Activated CD8-positive, alpha-beta T cell treated with anti-CD3 and anti-CD28 coated beads for 36 hours (primary cell): Measurements from ENCODE around the gene SOX8. TPM values are rescaled to one million over a fixed set of nuclear protein-coding genes. Genes with fewer than 3 reads are reported as not detected.

Source experiments
- ATAC-seq: fragments of 200-7000 bp; cut with Tn5 transposase; one replicate; pipeline ENCODE4 v1.10.0; 2021; ENCODE audit warnings: mild to moderate bottlenecking, moderate library complexity
- CTCF ChIA-PET: fragments of 350-600 bp; sonication (Branson Sonifier 250); formaldehyde crosslinking; loops from one replicate; lab custom pipeline; 2021; ENCODE audit warnings: antibody characterized with exemption; lab: Charles Lee
- POLR2A ChIA-PET: fragments of 350-600 bp; sonication (Branson Sonifier 250); formaldehyde crosslinking; loops from one replicate; lab custom pipeline; 2021; ENCODE audit warnings: antibody characterized with exemption; lab: Charles Lee
- DNase-seq: peaks from one replicate; pipeline ENCODE4 v3.0.0-alpha.2; 2020
- H3K27ac Mint-ChIP-seq: one replicate; pipeline ENCODE4 v1.8.0; 2021; ENCODE audit warnings: mild to moderate bottlenecking, mixed read lengths
- H3K27me3 Mint-ChIP-seq: one replicate; pipeline ENCODE4 v1.8.0; 2021; ENCODE audit warnings: mixed read lengths
- H3K36me3 Mint-ChIP-seq: one replicate; pipeline ENCODE4 v1.8.0; 2021; ENCODE audit warnings: low read depth, mixed read lengths
- H3K4me1 Mint-ChIP-seq: one replicate; pipeline ENCODE4 v1.8.0; 2021; ENCODE audit warnings: low read depth, mixed read lengths
- H3K4me3 Mint-ChIP-seq: one replicate; pipeline ENCODE4 v1.8.0; 2021; ENCODE audit warnings: mild to moderate bottlenecking, moderate library complexity, mixed read lengths
- H3K9me3 Mint-ChIP-seq: one replicate; pipeline ENCODE4 v1.8.0; 2021; ENCODE audit warnings: mixed read lengths
- intact Hi-C: fragments of 100-400 bp; cut with micrococcal nuclease; formaldehyde crosslinking; loops from one replicate; pipeline ENCODE4 v1.10.0; 2022
- total RNA-seq, 2 experiments: library from RNA; stranded (reverse); gene quantifications; one replicate each; pipeline ENCODE4 v1.2.3, GENCODE V29; 2021
- TF ChIP-seq, protein P1 (sequence below): fragments of 200-600 bp; IDR thresholded peaks from one replicate; pipeline ENCODE4 v1.8.0; 2022; ENCODE audit warnings: antibody characterized with exemption, mild to moderate bottlenecking

The SOX8 gene
- total RNA-seq, result 1 to 10 TPM; 1.6 to 2.1 TPM

DNA sequence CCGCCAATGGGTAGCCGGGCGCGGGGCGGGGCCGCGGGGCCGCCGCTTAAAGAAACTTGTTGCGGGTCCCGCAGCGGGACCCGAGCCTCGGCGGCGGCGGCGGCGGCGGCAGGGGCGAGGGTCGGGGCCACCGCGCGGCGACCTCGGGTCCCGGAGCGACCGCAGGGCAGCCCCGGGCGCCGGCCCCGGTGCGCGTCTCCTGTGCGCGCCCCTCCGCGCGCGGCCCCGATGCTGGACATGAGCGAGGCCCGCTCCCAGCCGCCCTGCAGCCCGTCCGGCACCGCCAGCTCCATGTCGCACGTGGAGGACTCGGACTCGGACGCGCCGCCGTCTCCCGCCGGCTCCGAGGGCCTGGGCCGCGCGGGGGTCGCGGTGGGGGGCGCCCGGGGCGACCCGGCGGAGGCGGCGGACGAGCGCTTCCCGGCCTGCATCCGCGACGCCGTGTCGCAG is at the start of gene SOX8:
TSS of gene SOX8 (plus strand) at position 76 of the 450 bp plus-strand sequence. CDS start at position 229, 153 bp downstream.
- ChIA-PET POLR2A (interaction anchor here (0.7 to 4.7 kb wide), 7 partner anchors 11 to 22 kb away, joined by 3 to 30 read pairs (median 5); partner anchors contain the start of gene LMF1), CTCF (interaction anchor here (0.8 to 1.9 kb wide), 3 partner anchors 13 to 18 kb away, joined by 3 to 6 read pairs (median 3); no protein-coding TSS in a partner anchor)
- Mint-ChIP-seq H3K36me3 (no peaks in the 10 kb centered on the region), H3K4me3 (peak within 1 kb of the TSS; percentile 74), H3K27me3 (peaks cover 5% of the 10 kb centered on the region), H3K4me1 (peaks cover 10% of the 10 kb centered on the region), H3K27ac (no peak within 1 kb of the TSS), H3K9me3 (no peaks in the 10 kb centered on the region)
- ATAC-seq, result no peak
- no peak for DNase-seq
- intact Hi-C loops, result no loop called here
- TF ChIP-seq, protein P1, sequence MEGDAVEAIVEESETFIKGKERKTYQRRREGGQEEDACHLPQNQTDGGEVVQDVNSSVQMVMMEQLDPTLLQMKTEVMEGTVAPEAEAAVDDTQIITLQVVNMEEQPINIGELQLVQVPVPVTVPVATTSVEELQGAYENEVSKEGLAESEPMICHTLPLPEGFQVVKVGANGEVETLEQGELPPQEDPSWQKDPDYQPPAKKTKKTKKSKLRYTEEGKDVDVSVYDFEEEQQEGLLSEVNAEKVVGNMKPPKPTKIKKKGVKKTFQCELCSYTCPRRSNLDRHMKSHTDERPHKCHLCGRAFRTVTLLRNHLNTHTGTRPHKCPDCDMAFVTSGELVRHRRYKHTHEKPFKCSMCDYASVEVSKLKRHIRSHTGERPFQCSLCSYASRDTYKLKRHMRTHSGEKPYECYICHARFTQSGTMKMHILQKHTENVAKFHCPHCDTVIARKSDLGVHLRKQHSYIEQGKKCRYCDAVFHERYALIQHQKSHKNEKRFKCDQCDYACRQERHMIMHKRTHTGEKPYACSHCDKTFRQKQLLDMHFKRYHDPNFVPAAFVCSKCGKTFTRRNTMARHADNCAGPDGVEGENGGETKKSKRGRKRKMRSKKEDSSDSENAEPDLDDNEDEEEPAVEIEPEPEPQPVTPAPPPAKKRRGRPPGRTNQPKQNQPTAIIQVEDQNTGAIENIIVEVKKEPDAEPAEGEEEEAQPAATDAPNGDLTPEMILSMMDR, result no peak

DNA sequence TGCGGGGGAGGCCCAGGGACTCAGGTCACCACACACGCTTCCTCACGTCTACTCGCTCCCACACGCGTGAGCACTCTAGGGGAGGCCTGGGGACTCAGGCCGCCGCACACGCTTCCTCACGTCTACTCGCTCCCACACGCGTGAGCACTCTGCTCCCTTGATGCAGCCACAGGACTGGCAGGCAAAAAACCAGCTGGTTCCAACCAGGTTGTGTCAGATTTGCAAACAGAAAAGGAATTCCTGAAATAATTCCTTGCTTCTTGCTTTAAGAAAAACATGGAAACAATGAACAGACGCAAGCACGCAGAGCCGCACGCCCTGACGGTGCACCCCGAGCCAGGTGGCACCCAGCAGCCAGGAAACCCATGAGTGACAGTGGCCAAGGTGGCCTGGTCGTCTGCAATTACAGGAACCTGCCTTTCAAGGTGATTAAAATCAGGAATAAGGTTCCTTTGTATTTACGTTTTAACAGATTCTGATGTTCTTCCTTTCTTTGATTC is 48.7 kb upstream of the SOX8 start:
- intact Hi-C loops, result no loop called here

DNA sequence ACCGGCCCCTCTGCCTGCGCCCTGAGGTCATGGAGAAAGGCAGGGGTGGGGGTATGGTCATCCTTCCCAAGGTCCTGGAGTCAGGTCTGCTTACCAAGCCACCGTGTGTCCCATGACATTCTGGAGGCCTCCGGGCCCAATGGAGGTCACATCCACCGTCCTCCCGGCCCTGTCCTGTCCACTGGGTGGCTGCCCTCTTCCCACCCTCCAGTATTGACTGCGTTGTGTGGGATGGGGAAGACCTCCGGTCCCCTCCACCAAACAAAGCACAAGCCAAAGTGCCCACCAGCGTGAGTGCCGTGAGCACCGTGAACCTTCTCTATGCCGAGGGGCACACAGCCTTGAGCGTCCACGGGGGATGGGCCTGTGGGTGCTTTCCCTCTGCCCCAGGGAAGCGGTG is 48.0 kb upstream of the SOX8 start:
- no peak overlapping the region for H3K27ac Mint-ChIP-seq
- DNase-seq (no peak), ATAC-seq (no peak)
- intact Hi-C loops, result no loop called here
- ChIA-PET CTCF (no interaction called here), POLR2A (no interaction called here)
- H3K4me1 Mint-ChIP-seq, result peaks cover 10% of the 10 kb centered on the region
- no peaks in the 10 kb centered on the region for H3K27me3 Mint-ChIP-seq
- TF ChIP-seq, protein P1, result no peak
- H3K36me3 Mint-ChIP-seq, result no peaks in the 10 kb centered on the region
- H3K4me3 Mint-ChIP-seq, result no peak overlapping the region
- H3K9me3 Mint-ChIP-seq, result no peaks in the 10 kb centered on the region

More for the DNA sequence above, 48.7 kb upstream of the SOX8 start:
- Mint-ChIP-seq H3K36me3 (no peaks in the 10 kb centered on the region), H3K27ac (no peak overlapping the region), H3K27me3 (no peaks in the 10 kb centered on the region), H3K9me3 (no peaks in the 10 kb centered on the region), H3K4me1 (peaks cover 10% of the 10 kb centered on the region), H3K4me3 (no peak overlapping the region)
- POLR2A ChIA-PET, result no interaction called here
- CTCF ChIA-PET, result no interaction called here
- ATAC-seq, result no peak
- TF ChIP-seq, protein P1, result no peak
- no peak for DNase-seq

DNA sequence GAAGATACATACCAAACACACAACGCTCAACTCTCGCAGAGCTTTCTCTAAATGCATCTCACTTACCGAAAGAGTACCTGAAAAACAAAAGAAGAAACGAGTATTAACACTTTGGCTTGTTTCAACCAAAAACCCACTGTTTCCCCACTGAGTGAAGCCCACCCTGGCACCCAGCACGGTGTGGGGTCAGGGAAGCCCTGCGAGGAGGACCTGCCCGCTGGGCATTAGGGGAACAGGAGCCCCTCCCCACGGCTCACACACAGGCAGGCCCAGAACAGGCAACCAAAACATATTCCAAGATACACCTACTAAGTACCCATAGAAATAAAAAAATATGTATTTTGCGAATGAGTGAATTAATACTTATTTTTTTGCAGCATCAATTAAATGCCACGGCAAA is 47.4 kb upstream of the SOX8 start:
- no peak for DNase-seq
- ChIA-PET POLR2A (no interaction called here), CTCF (no interaction called here)
- TF ChIP-seq, protein P1, result no peak
- no peaks in the 10 kb centered on the region for H3K27me3 Mint-ChIP-seq
- ATAC-seq, result no peak
- peaks cover 10% of the 10 kb centered on the region for H3K4me1 Mint-ChIP-seq
- no peaks in the 10 kb centered on the region for H3K36me3 Mint-ChIP-seq
- no peak overlapping the region for H3K27ac Mint-ChIP-seq
- no peak overlapping the region for H3K4me3 Mint-ChIP-seq
- no peaks in the 10 kb centered on the region for H3K9me3 Mint-ChIP-seq
- intact Hi-C loops, result no loop called here

DNA sequence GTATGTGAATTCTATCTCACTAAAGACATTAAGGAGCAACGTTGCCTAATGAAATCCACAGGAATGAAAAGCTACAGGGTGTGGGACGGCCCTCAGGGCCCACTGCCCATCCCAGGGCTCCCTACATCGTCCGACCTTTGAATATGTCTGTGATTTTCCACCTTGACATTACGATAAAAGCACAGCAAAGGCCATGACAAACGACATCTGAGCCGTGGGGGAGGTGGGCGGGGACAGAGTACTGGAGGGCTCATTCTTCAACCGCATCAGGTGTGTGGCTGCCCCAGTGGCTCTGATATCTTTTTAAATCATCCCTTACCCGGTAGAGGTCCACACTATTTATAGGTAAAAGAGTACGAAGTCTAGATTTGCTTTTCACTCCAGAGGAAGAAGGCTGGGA is 45.9 kb upstream of the SOX8 start:
- Mint-ChIP-seq H3K4me1 (peaks cover 11% of the 10 kb centered on the region), H3K4me3 (no peak overlapping the region), H3K27ac (peak overlapping the region; percentile 63), H3K9me3 (peaks cover under 1% of the 10 kb centered on the region), H3K36me3 (peaks cover 5% of the 10 kb centered on the region), H3K27me3 (no peaks in the 10 kb centered on the region)
- intact Hi-C loops, result no loop called here
- ATAC-seq (peak; percentile 20), DNase-seq (peak; percentile 66)
- ChIA-PET POLR2A (no interaction called here), CTCF (interaction anchor here (1.1 kb wide), 1 partner anchor 121 kb away, joined by 3 read pairs; no protein-coding TSS in a partner anchor)
- TF ChIP-seq, protein P1, result no peak
